Measurements from ENCODE around the gene RHNO1. TPM values are rescaled to one million over a fixed set of nuclear protein-coding genes. Genes with fewer than 3 reads are reported as not detected.

Gene RHNO1
- total and polyA plus RNA-seq, 2 of the 13 experiments (the other 11 are each of a cell fraction or from before 2014, with no cell fraction given) = 27.2 to 49.6 TPM

DNA sequence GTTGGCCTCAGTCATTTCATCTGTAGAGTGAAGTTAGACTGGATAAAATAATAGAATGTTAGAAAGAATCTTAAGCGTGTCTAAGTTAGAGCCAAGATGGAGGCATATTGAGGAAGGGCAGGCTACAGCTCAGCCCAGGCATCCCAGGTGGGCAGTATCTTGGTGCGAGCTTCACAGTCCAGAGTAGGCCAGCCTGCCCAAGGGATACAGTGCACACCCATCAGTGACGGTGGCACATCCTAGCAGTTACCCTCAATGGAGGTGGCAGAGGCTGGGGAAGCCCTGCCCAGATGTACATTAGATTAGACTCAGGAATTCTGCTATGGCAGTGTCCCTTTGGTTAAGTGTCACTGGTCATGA lies 35.2 kb downstream of the RHNO1 start:
- Histone ChIP-seq H3K36me3 (replicated peaks in 1 of 2; ENCODE audit: control insufficient read depth in 1 of 2, insufficient read depth in 2 of 2, low read length in 2 of 2) (peaks cover 2 to 30% of the 10 kb centered on the region in 2 experiments), H3K4me1 (ENCODE audit: insufficient read depth, low read length) (no peaks in the 10 kb centered on the region), H3K79me2 (ENCODE audit: insufficient read depth, low read length) (peaks cover 6% of the 10 kb centered on the region), H3K4me2 (ENCODE audit: low read depth, low read length) (no peak overlapping the region), H3K4me3 (replicated peaks in 1 of 3; ENCODE audit: insufficient read depth in 1 of 3, low read depth in 2 of 3, low read length in 3 of 3) (no peak overlapping the region), H3K9ac (ENCODE audit: insufficient read depth, low read depth, low read length) (no peak overlapping the region), H4K20me1 (ENCODE audit: insufficient read depth, low read length) (no peaks in the 10 kb centered on the region), H3K27ac (ENCODE audit: extremely low read length, insufficient read depth, low read length) (no peak overlapping the region), H2AFZ (ENCODE audit: low read length) (no peak overlapping the region), H3K27me3 (ENCODE audit: control insufficient read depth in 1 of 2, insufficient read depth in 2 of 2, low read length in 2 of 2) (no peaks in the 10 kb centered on the region), H3K9me3 (ENCODE audit: low read length) (no peaks in the 10 kb centered on the region)
- ChIA-PET CTCF (ENCODE audit: low intra/inter-chr PET ratio, low total read pairs) (no interaction called here), POLR2A (interaction anchor here (1.1 kb wide), 1 partner anchor 35 kb away, joined by 3 read pairs; the partner anchor contains the start of genes FOXM1 and RHNO1)
- intact Hi-C loops (cut with micrococcal nuclease; ENCODE audit: unreplicated experiment) (no loop called here), in situ Hi-C loops (cut with HindIII; ENCODE audit: extremely low pct_ligation_motif_present, low pct_unique_long_range_greater_than_20kb) (no loop called here)
- TF ChIP-seq MAZ (IDR thresholded peaks at IDR 0.05; ENCODE audit: borderline replicate concordance, low read depth, low read length) (no peak), MAZ (CRISPR knock-in tag; IDR thresholded peaks at IDR 0.05; ENCODE audit: low read depth) (no peak), ZSCAN12 (CRISPR knock-in tag; IDR thresholded peaks at IDR 0.05) (no peak), ZNF33B (CRISPR knock-in tag; IDR thresholded peaks at IDR 0.05) (no peak), PCBP2 (optimal IDR thresholded peaks at IDR 0.05; ENCODE audit: low read depth, low read length, poor library complexity, severe bottlenecking) (no peak)
- FAIRE-seq = no peak
- no peak for DNase-seq (ENCODE audit: low spot score)
- no TSS peak for BruUV-seq (replicated peaks)
- ATAC-seq = no peak
- 86% methylated on average over 2 of the region's 3 CpGs for WGBS (ENCODE audit: low lambda C conversion rate)

DNA sequence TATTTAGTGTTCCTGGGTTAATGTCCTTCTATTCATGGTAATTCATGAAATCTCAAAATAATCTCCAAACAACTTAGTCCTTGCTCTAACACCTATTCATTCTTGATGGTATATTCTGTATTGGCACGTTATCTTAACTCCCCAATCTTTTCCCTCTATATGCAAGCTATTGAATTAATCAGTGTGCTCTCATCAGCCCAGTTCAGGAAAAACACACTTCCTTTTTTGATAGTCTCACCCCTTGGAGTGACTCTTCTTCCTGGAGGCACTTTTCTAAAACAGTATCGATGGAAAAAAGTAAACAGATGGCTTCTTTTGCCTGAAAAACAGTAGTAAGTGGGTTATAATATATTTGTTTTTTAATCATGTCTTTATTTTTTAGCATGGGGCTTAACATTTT lies 42.2 kb downstream of the RHNO1 start:
- Histone ChIP-seq H3K9me3 (ENCODE audit: low read length) (no peaks in the 10 kb centered on the region), H4K20me1 (ENCODE audit: insufficient read depth, low read length) (no peaks in the 10 kb centered on the region), H3K9ac (ENCODE audit: insufficient read depth, low read depth, low read length) (no peak overlapping the region), H3K27me3 (ENCODE audit: control insufficient read depth in 1 of 2, insufficient read depth in 2 of 2, low read length in 2 of 2) (no peaks in the 10 kb centered on the region), H3K36me3 (replicated peaks in 1 of 2; ENCODE audit: control insufficient read depth in 1 of 2, insufficient read depth in 2 of 2, low read length in 2 of 2) (peaks cover 2 to 37% of the 10 kb centered on the region in 2 experiments; a peak in 4 of 5 replicates), H3K4me3 (replicated peaks in 1 of 3; ENCODE audit: insufficient read depth in 1 of 3, low read depth in 2 of 3, low read length in 3 of 3) (no peak overlapping the region), H2AFZ (ENCODE audit: low read length) (no peak overlapping the region), H3K4me1 (ENCODE audit: insufficient read depth, low read length) (no peaks in the 10 kb centered on the region), H3K79me2 (ENCODE audit: insufficient read depth, low read length) (no peaks in the 10 kb centered on the region), H3K4me2 (ENCODE audit: low read depth, low read length) (no peak overlapping the region), H3K27ac (ENCODE audit: extremely low read length, insufficient read depth, low read length) (no peak overlapping the region)
- intact Hi-C loops (cut with micrococcal nuclease; ENCODE audit: unreplicated experiment) = no loop called here
- DNase-seq (ENCODE audit: low spot score) = no peak
- 97% methylated on average over 2 of the region's 2 CpGs for WGBS (ENCODE audit: low lambda C conversion rate)
- in situ Hi-C loops (cut with HindIII; ENCODE audit: extremely low pct_ligation_motif_present, low pct_unique_long_range_greater_than_20kb) = no loop called here
- TF ChIP-seq U2AF1 (optimal IDR thresholded peaks at IDR 0.05; ENCODE audit: low read depth, low read length) = no peak
- no peak for FAIRE-seq
- ATAC-seq = no peak
- POLR2A ChIA-PET = no interaction called here
- no TSS peak for BruUV-seq (replicated peaks)
- CTCF ChIA-PET (ENCODE audit: low intra/inter-chr PET ratio, low total read pairs) = no interaction called here
